GM23338 (cell line): Measurements from ENCODE around the gene ERMARD.

ENCODE experiments used
- CREB1 ChIP-seq: fragments of 250-450 bp; sonication (Bioruptor Pico); IDR thresholded peaks from 2 replicates; pipeline ENCODE4 v1.5.0; 2020; ENCODE audit warnings: low read depth, mild to moderate bottlenecking, moderate library complexity
- CTCF ChIP-seq, 2 experiments: fragments of 200-600 bp in 1 of 2; sonication (generic) in 1 of 2; conservative IDR thresholded peaks; 2 replicates each; pipeline versions ENCODE4 v1.5.1 to v1.6.1; 2016 to 2017; ENCODE audit warnings: antibody characterized with exemption in 2 of 2, low read depth in 2 of 2, mild to moderate bottlenecking in 2 of 2, moderate library complexity in 1 of 2
- EZH2 ChIP-seq: fragments of 200-600 bp; sonication (generic); IDR thresholded peaks from one replicate; pipeline ENCODE4 v1.8.0; 2017; ENCODE audit warnings: antibody characterized with exemption, mild to moderate bottlenecking, low read depth; ENCODE audit not compliant: unreplicated experiment
- POLR2AphosphoS5 ChIP-seq: IDR thresholded peaks from 2 replicates; pipeline ENCODE4 v1.6.1; 2016; ENCODE audit warnings: antibody characterized with exemption, low read depth
- TF ChIP-seq, protein P1 (sequence below): IDR thresholded peaks from one replicate; pipeline ENCODE4 v1.6.1; 2018; ENCODE audit warnings: antibody characterized with exemption; ENCODE audit not compliant: unreplicated experiment

GRCh38 chr6:169800668-169801395 is 49.4 kb downstream of the ERMARD start:
- no peak for TF ChIP-seq EZH2
- 0 out of 4 replicates have a peak, but pooled peaks of 1 of the 2 experiments have one; percentile 8 for TF ChIP-seq CTCF (conservative IDR thresholded peaks at IDR 0.05; ENCODE audit: low read depth in 2 of 2)
- TF ChIP-seq POLR2AphosphoS5 = no peak
- no peak for TF ChIP-seq CREB1
- TF ChIP-seq, protein P1, sequence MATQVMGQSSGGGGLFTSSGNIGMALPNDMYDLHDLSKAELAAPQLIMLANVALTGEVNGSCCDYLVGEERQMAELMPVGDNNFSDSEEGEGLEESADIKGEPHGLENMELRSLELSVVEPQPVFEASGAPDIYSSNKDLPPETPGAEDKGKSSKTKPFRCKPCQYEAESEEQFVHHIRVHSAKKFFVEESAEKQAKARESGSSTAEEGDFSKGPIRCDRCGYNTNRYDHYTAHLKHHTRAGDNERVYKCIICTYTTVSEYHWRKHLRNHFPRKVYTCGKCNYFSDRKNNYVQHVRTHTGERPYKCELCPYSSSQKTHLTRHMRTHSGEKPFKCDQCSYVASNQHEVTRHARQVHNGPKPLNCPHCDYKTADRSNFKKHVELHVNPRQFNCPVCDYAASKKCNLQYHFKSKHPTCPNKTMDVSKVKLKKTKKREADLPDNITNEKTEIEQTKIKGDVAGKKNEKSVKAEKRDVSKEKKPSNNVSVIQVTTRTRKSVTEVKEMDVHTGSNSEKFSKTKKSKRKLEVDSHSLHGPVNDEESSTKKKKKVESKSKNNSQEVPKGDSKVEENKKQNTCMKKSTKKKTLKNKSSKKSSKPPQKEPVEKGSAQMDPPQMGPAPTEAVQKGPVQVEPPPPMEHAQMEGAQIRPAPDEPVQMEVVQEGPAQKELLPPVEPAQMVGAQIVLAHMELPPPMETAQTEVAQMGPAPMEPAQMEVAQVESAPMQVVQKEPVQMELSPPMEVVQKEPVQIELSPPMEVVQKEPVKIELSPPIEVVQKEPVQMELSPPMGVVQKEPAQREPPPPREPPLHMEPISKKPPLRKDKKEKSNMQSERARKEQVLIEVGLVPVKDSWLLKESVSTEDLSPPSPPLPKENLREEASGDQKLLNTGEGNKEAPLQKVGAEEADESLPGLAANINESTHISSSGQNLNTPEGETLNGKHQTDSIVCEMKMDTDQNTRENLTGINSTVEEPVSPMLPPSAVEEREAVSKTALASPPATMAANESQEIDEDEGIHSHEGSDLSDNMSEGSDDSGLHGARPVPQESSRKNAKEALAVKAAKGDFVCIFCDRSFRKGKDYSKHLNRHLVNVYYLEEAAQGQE = no peak
